ENCODE measurements around the gene CCDC192.

CCDC192 gene

GRCh38 chr5:127809533-127809932, 106.3 kb downstream of the CCDC192 start:
- no peak overlapping the region for H3K4me3 ChIP-seq (ENCODE audit: low read depth, low read length)
- TF ChIP-seq MAX (IDR thresholded peaks at IDR 0.05; ENCODE audit: low read depth, low read length) (no peak), CTCF (IDR thresholded peaks at IDR 0.05; ENCODE audit: low read depth, low read length) (no peak), POLR2A (IDR thresholded peaks at IDR 0.05; ENCODE audit: extremely low read depth, insufficient read length) (no peak), MYC (IDR thresholded peaks at IDR 0.05; ENCODE audit: low read depth, low read length) (no peak)
- no peak for DNase-seq (ENCODE audit: low read depth)

- no peak overlapping the region for H3K4me3 ChIP-seq (ENCODE audit: low read depth, low read length)
- TF ChIP-seq CTCF (IDR thresholded peaks at IDR 0.05; ENCODE audit: low read depth, low read length), result no peak
- no peak for TF ChIP-seq POLR2A (IDR thresholded peaks at IDR 0.05; ENCODE audit: extremely low read depth, insufficient read length)
- no peak for TF ChIP-seq MYC (IDR thresholded peaks at IDR 0.05; ENCODE audit: low read depth, low read length)
- TF ChIP-seq MAX (IDR thresholded peaks at IDR 0.05; ENCODE audit: low read depth, low read length), result no peak
- DNase-seq (ENCODE audit: low read depth), result no peak
Observed at GRCh38 chr5:127810017-127810416, 106.8 kb downstream of the CCDC192 start.

- TF ChIP-seq CTCF (IDR thresholded peaks at IDR 0.05; ENCODE audit: low read depth, low read length), result no peak
- no peak for TF ChIP-seq POLR2A (IDR thresholded peaks at IDR 0.05; ENCODE audit: extremely low read depth, insufficient read length)
- TF ChIP-seq MYC (IDR thresholded peaks at IDR 0.05; ENCODE audit: low read depth, low read length), result no peak
- TF ChIP-seq MAX (IDR thresholded peaks at IDR 0.05; ENCODE audit: low read depth, low read length), result no peak
- H3K4me3 ChIP-seq (ENCODE audit: low read depth, low read length), result no peak overlapping the region
- DNase-seq (ENCODE audit: low read depth), result peak; percentile 60
Observed at GRCh38 chr5:127810707-127811490, 107.7 kb downstream of the CCDC192 start.

GRCh38 chr5:127812570-127812969, 109.4 kb downstream of the CCDC192 start:
- TF ChIP-seq POLR2A (IDR thresholded peaks at IDR 0.05; ENCODE audit: extremely low read depth, insufficient read length) (no peak), MAX (IDR thresholded peaks at IDR 0.05; ENCODE audit: low read depth, low read length) (no peak), CTCF (IDR thresholded peaks at IDR 0.05; ENCODE audit: low read depth, low read length) (no peak), MYC (IDR thresholded peaks at IDR 0.05; ENCODE audit: low read depth, low read length) (no peak)
- DNase-seq (ENCODE audit: low read depth), result no peak
- no peak overlapping the region for H3K4me3 ChIP-seq (ENCODE audit: low read depth, low read length)

- H3K4me3 ChIP-seq (ENCODE audit: low read depth, low read length), result no peak overlapping the region
Observed at GRCh38 chr5:127813633-127814587, 110.7 kb downstream of the CCDC192 start.

More at GRCh38 chr5:127813633-127814587, 110.7 kb downstream of the CCDC192 start:
- TF ChIP-seq MAX (IDR thresholded peaks at IDR 0.05; ENCODE audit: low read depth, low read length) (no peak), CTCF (IDR thresholded peaks at IDR 0.05; ENCODE audit: low read depth, low read length) (no peak), POLR2A (IDR thresholded peaks at IDR 0.05; ENCODE audit: extremely low read depth, insufficient read length) (no peak), MYC (IDR thresholded peaks at IDR 0.05; ENCODE audit: low read depth, low read length) (no peak)
- no peak for DNase-seq (ENCODE audit: low read depth)
